ENCODE measurements around the gene CD6.

The CD6 gene

GRCh38 chr11:60992842-60993409 is 21.4 kb downstream of the CD6 start:
- in situ Hi-C loops (cut with MboI; ENCODE audit: low sequenced_read_pairs, unreplicated experiment) = no loop called here
- DNase-seq (ENCODE audit: low spot score) = no peak
- TF ChIP-seq, protein P1, sequence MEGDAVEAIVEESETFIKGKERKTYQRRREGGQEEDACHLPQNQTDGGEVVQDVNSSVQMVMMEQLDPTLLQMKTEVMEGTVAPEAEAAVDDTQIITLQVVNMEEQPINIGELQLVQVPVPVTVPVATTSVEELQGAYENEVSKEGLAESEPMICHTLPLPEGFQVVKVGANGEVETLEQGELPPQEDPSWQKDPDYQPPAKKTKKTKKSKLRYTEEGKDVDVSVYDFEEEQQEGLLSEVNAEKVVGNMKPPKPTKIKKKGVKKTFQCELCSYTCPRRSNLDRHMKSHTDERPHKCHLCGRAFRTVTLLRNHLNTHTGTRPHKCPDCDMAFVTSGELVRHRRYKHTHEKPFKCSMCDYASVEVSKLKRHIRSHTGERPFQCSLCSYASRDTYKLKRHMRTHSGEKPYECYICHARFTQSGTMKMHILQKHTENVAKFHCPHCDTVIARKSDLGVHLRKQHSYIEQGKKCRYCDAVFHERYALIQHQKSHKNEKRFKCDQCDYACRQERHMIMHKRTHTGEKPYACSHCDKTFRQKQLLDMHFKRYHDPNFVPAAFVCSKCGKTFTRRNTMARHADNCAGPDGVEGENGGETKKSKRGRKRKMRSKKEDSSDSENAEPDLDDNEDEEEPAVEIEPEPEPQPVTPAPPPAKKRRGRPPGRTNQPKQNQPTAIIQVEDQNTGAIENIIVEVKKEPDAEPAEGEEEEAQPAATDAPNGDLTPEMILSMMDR (IDR thresholded peaks at IDR 0.05; ENCODE audit: borderline replicate concordance, control extremely low read depth, extremely low read depth, insufficient read depth, missing control alignments) = no peak

DNA sequence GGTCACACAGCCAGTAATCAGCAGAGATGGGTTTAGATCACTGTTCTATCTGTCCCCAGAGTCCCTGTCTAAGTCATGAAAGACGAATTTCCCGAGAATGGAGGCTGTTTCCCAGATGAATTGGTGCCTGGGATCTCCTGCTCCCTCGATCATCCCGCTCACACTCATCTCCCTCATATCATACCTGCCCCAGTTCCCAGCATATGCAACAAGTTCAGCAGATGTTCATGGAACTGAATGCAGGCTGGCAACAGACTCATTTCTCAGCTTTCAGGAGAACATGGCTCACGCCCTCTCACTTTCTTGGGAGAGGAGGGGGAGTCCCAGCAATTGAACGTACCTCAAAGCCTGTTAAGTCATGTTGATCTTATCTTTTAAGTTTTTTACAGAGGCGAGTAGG is 22.1 kb downstream of the CD6 start:
- no peak for DNase-seq (ENCODE audit: low spot score)
- in situ Hi-C loops (cut with MboI; ENCODE audit: low sequenced_read_pairs, unreplicated experiment) = no loop called here
- TF ChIP-seq, protein P1 (IDR thresholded peaks at IDR 0.05; ENCODE audit: borderline replicate concordance, control extremely low read depth, extremely low read depth, insufficient read depth, missing control alignments) = no peak

GRCh38 chr11:60994541-60995080 is 23.1 kb downstream of the CD6 start:
- no peak for DNase-seq (ENCODE audit: low spot score)
- TF ChIP-seq, protein P1 (IDR thresholded peaks at IDR 0.05; ENCODE audit: borderline replicate concordance, control extremely low read depth, extremely low read depth, insufficient read depth, missing control alignments) = no peak
- in situ Hi-C loops (cut with MboI; ENCODE audit: low sequenced_read_pairs, unreplicated experiment) = no loop called here

- no peak for DNase-seq (ENCODE audit: low spot score)
- in situ Hi-C loops (cut with MboI; ENCODE audit: low sequenced_read_pairs, unreplicated experiment) = no loop called here
- TF ChIP-seq, protein P1 (IDR thresholded peaks at IDR 0.05; ENCODE audit: borderline replicate concordance, control extremely low read depth, extremely low read depth, insufficient read depth, missing control alignments) = no peak
Measured at GRCh38 chr11:60995798-60996197, 24.3 kb downstream of the CD6 start.

GRCh38 chr11:60996381-60997138 is 25.1 kb downstream of the CD6 start:
- no peak for DNase-seq (ENCODE audit: low spot score)
- TF ChIP-seq, protein P1 (IDR thresholded peaks at IDR 0.05; ENCODE audit: borderline replicate concordance, control extremely low read depth, extremely low read depth, insufficient read depth, missing control alignments) = no peak
- in situ Hi-C loops (cut with MboI; ENCODE audit: low sequenced_read_pairs, unreplicated experiment) = no loop called here

DNA sequence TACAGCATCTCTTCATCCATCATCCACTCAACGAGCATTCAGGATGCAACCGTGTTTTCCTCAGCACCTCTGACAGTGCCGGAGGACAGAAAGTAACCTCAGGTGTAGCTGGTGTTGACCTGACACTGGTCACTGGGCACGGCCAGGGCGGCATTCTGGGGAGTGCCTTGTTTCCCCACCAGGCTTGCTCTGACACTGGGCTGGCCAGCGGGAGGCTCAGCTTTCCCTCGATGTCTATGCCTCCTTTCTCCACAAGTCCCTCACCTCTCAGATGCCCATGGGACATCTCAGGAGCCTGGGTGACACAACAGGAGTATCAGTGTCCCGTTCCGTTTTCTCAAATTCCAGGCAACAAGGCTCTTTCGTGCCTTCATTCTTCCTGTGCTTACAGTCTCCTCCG is 28.9 kb downstream of the CD6 start:
- TF ChIP-seq, protein P1 (IDR thresholded peaks at IDR 0.05; ENCODE audit: borderline replicate concordance, control extremely low read depth, extremely low read depth, insufficient read depth, missing control alignments) = no peak
- DNase-seq (ENCODE audit: low spot score) = no peak
- in situ Hi-C loops (cut with MboI; ENCODE audit: low sequenced_read_pairs, unreplicated experiment) = no loop called here
